HepG2 (cell line): ENCODE measurements around the gene DPEP2NB. TPM values are rescaled to one million over a fixed set of nuclear protein-coding genes. Genes with fewer than 3 reads are reported as not detected.

ENCODE experiments used
- AHR ChIP-seq: IDR thresholded peaks from 2 replicates; pipeline ENCODE4 v1.6.1; 2018; ENCODE audit warnings: missing genetic modification reagents, missing compliant biosample characterization
- ARNTL ChIP-seq: sonication (generic); formaldehyde crosslinking; IDR thresholded peaks from 2 replicates; pipeline ENCODE4 v1.4.0; 2020; ENCODE audit warnings: mild to moderate bottlenecking, missing genetic modification reagents
- ATF1 ChIP-seq: IDR thresholded peaks from 2 replicates; pipeline ENCODE4 v1.6.1; 2016; ENCODE audit warnings: mild to moderate bottlenecking, control low read depth
- CBX1 ChIP-seq: IDR thresholded peaks from one replicate; pipeline ENCODE4 v1.6.1; 2016; ENCODE audit warnings: antibody characterized with exemption, low read depth
- CENPX ChIP-seq: sonication (generic); formaldehyde crosslinking; IDR thresholded peaks from 2 replicates; pipeline ENCODE4 v1.9.0; 2021; ENCODE audit warnings: mild to moderate bottlenecking, missing genetic modification reagents, moderate library complexity
- FOXM1 ChIP-seq: sonication (generic); formaldehyde crosslinking; IDR thresholded peaks from 2 replicates; pipeline ENCODE4 v1.5.0; 2020; ENCODE audit warnings: missing genetic modification reagents
- JUND ChIP-seq: sonication (generic); formaldehyde crosslinking; IDR thresholded peaks from 2 replicates; pipeline ENCODE4 v1.8.0; 2022; ENCODE audit warnings: mild to moderate bottlenecking, missing genetic modification reagents
- KDM5A ChIP-seq: fragments of 200-600 bp; sonication (generic); IDR thresholded peaks from 2 replicates; pipeline ENCODE4 v1.7.0; 2018; ENCODE audit warnings: antibody characterized with exemption, mild to moderate bottlenecking, low read length, borderline replicate concordance
- KLF15 ChIP-seq: sonication (generic); formaldehyde crosslinking; IDR thresholded peaks from 2 replicates; pipeline ENCODE4 v1.8.1; 2023; ENCODE audit warnings: borderline replicate concordance, mild to moderate bottlenecking, inconsistent platforms, missing genetic modification reagents, mixed read lengths
- MED1 ChIP-seq: sonication (generic); formaldehyde crosslinking; IDR thresholded peaks from 2 replicates; pipeline ENCODE4 v1.4.0; 2020; ENCODE audit warnings: missing genetic modification reagents
- NFIC ChIP-seq: IDR thresholded peaks from 2 replicates; pipeline ENCODE4 v1.6.1; 2012; ENCODE audit warnings: mild to moderate bottlenecking, low read length, inconsistent platforms
- REL ChIP-seq: sonication (generic); formaldehyde crosslinking; conservative IDR thresholded peaks from 2 replicates; pipeline ENCODE4 v1.8.0; 2022; ENCODE audit warnings: mild to moderate bottlenecking, missing genetic modification reagents, moderate library complexity
- RORA ChIP-seq: sonication (generic); formaldehyde crosslinking; IDR thresholded peaks from 2 replicates; pipeline ENCODE4 v1.5.0; 2020; ENCODE audit warnings: mild to moderate bottlenecking, missing genetic modification reagents, moderate library complexity
- SIX1 ChIP-seq: sonication (generic); formaldehyde crosslinking; IDR thresholded peaks from 2 replicates; pipeline ENCODE4 v1.4.0; 2020; ENCODE audit warnings: missing genetic modification reagents, borderline replicate concordance
- SRY ChIP-seq: sonication (generic); formaldehyde crosslinking; IDR thresholded peaks from 2 replicates; pipeline ENCODE4 v1.8.0; 2022; ENCODE audit warnings: mild to moderate bottlenecking, missing genetic modification reagents
- TCF7 ChIP-seq: sonication (generic); IDR thresholded peaks from 2 replicates; pipeline ENCODE4 v1.6.1; 2016; ENCODE audit warnings: antibody characterized with exemption, low read depth
- ZBTB7B ChIP-seq: sonication (generic); formaldehyde crosslinking; IDR thresholded peaks from 2 replicates; pipeline ENCODE4 v1.4.0; 2020; ENCODE audit warnings: missing genetic modification reagents
- ZNF10 ChIP-seq: sonication (generic); formaldehyde crosslinking; IDR thresholded peaks from 2 replicates; pipeline ENCODE4 v1.4.0; 2020; ENCODE audit warnings: mild to moderate bottlenecking, low read depth, missing genetic modification reagents, borderline replicate concordance
- ZNF12 ChIP-seq: sonication (generic); formaldehyde crosslinking; IDR thresholded peaks from 2 replicates; pipeline ENCODE4 v1.5.0; 2020; ENCODE audit warnings: missing genetic modification reagents
- ZNF367 ChIP-seq: sonication (generic); formaldehyde crosslinking; IDR thresholded peaks from 2 replicates; pipeline ENCODE4 v1.4.0; 2020; ENCODE audit warnings: missing genetic modification reagents, borderline replicate concordance
- ZNF720 ChIP-seq: sonication (generic); formaldehyde crosslinking; IDR thresholded peaks from 2 replicates; pipeline ENCODE4 v1.4.0; 2020; ENCODE audit warnings: missing genetic modification reagents
- ZSCAN29 ChIP-seq: sonication (generic); formaldehyde crosslinking; conservative IDR thresholded peaks from 2 replicates; pipeline ENCODE4 v1.4.0; 2020; ENCODE audit warnings: mild to moderate bottlenecking, missing genetic modification reagents
- polyA plus RNA-seq, 8 experiments: library from polyadenylated mRNA; depleted of rRNA in 3 of 8; stranded (reverse) in 7 of 8; unstranded in 1 of 8; fragments of >200 nt; fragmentation: Illumina TruSeq in 4 of 8; extraction: Trizol in 4 of 8; gene quantifications; 2 replicates each; pipeline versions ENCODE4 v1.2.1 to v1.2.3, GENCODE V29; 2011 to 2016; ENCODE audit warnings: low read depth in 4 of 8, missing spikeins in 1 of 8, mixed read lengths in 1 of 8; ENCODE audit not compliant: insufficient read depth in 1 of 8
- total RNA-seq, 5 experiments: library from RNA; depleted of rRNA; stranded (reverse); fragments of >200 nt; fragmentation: Illumina TruSeq; extraction: Trizol; gene quantifications; 2 replicates each; pipeline ENCODE4 v1.2.3, GENCODE V29; 2016; ENCODE audit warnings: low read depth in 1 of 5
- TF ChIP-seq, protein P1 (sequence below): IDR thresholded peaks from 2 replicates; pipeline ENCODE4 v1.6.1; 2016; ENCODE audit warnings: missing compliant biosample characterization, missing genetic modification reagents, borderline replicate concordance
- TF ChIP-seq, protein P2 (sequence below): sonication (generic); formaldehyde crosslinking; IDR thresholded peaks from 2 replicates; pipeline ENCODE4 v1.4.0; 2020; ENCODE audit warnings: missing genetic modification reagents, borderline replicate concordance
- TF ChIP-seq, protein P3 (sequence below): sonication (generic); formaldehyde crosslinking; IDR thresholded peaks from 2 replicates; pipeline ENCODE4 v1.5.0; 2020; ENCODE audit warnings: mild to moderate bottlenecking, low read depth, missing genetic modification reagents, borderline replicate concordance
- TF ChIP-seq, protein P4 (sequence below): sonication (generic); formaldehyde crosslinking; IDR thresholded peaks from 2 replicates; pipeline ENCODE4 v1.5.0; 2020; ENCODE audit warnings: missing genetic modification reagents, mild to moderate bottlenecking, borderline replicate concordance

DPEP2NB gene
- total and polyA plus RNA-seq, 2 of the 13 experiments (the other 11 are each of a cell fraction or from before 2014, with no cell fraction given): not detected

DNA sequence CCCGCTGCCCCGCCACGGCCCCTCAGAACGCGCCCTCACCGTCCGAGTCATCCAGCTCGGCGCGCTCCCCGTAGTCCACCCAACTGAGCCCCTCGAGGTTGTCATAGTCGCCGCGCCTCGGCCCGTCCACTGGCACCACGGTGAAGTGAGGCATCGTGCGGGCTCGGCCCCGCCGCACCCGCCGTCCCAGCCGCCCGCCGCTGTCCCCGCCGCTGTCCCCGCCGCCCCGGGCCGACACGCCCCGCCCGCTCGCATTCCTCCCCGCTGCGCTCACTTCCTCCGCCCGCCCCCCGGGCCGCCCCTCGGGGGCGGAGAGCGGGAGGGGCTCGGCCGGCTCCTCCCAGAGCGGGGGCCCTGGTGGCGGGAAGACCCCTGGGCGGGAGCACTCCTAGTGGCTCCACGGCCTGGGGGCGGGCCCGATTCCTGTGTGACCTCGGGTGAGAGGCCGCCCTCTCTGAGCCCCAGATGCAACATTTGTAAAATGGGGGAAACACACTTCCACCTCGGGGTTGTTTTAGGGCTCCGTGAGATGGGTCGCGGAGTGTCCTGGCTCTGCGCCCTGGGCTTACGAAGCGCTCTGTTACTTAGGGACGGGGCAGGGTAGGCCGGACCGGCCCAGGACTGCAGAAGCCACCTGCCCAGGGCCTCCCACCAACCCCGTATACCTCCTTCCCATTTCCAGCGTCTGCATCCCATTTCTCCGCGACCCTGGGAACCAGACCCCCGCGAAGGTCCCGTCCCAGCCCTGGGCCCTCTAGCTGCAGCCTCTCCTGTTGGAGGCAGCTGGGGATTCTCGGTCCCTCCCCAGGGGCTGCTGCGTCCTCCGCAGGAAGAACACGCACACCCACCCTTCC is 47.1 kb downstream of the DPEP2NB start, which contains the start of gene SLC12A4 (continued):
- TF ChIP-seq ZSCAN29 (CRISPR knock-in tag): peak; percentile 8; the same call in 1 of the 2 replicates
- TF ChIP-seq NFIC: no peak
- TF ChIP-seq KLF15 (CRISPR knock-in tag): no peak
- TF ChIP-seq ZNF367 (CRISPR knock-in tag): no peak
- no peak for TF ChIP-seq CENPX (CRISPR knock-in tag)
- TF ChIP-seq JUND (CRISPR knock-in tag): peak; percentile 94
- peak; percentile 44; the same call in 1 of the 2 replicates for TF ChIP-seq ARNTL
- TF ChIP-seq SIX1 (CRISPR knock-in tag): 0 out of 2 replicates have a peak, but pooled peaks have one; percentile 3
- TF ChIP-seq FOXM1 (CRISPR knock-in tag): 0 out of 2 replicates have a peak, but pooled peaks have one; percentile 1
- TF ChIP-seq, protein P1, sequence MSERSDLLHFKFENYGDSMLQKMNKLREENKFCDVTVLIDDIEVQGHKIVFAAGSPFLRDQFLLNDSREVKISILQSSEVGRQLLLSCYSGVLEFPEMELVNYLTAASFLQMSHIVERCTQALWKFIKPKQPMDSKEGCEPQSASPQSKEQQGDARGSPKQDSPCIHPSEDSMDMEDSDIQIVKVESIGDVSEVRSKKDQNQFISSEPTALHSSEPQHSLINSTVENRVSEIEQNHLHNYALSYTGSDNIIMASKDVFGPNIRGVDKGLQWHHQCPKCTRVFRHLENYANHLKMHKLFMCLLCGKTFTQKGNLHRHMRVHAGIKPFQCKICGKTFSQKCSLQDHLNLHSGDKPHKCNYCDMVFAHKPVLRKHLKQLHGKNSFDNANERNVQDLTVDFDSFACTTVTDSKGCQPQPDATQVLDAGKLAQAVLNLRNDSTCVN (CRISPR knock-in tag): no peak; the same call in 1 of the 2 replicates
- no peak for TF ChIP-seq TCF7
- TF ChIP-seq MED1 (CRISPR knock-in tag): peak; percentile 72
- TF ChIP-seq, protein P2, sequence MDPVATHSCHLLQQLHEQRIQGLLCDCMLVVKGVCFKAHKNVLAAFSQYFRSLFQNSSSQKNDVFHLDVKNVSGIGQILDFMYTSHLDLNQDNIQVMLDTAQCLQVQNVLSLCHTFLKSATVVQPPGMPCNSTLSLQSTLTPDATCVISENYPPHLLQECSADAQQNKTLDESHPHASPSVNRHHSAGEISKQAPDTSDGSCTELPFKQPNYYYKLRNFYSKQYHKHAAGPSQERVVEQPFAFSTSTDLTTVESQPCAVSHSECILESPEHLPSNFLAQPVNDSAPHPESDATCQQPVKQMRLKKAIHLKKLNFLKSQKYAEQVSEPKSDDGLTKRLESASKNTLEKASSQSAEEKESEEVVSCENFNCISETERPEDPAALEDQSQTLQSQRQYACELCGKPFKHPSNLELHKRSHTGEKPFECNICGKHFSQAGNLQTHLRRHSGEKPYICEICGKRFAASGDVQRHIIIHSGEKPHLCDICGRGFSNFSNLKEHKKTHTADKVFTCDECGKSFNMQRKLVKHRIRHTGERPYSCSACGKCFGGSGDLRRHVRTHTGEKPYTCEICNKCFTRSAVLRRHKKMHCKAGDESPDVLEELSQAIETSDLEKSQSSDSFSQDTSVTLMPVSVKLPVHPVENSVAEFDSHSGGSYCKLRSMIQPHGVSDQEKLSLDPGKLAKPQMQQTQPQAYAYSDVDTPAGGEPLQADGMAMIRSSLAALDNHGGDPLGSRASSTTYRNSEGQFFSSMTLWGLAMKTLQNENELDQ (CRISPR knock-in tag): no peak
- TF ChIP-seq, protein P3, sequence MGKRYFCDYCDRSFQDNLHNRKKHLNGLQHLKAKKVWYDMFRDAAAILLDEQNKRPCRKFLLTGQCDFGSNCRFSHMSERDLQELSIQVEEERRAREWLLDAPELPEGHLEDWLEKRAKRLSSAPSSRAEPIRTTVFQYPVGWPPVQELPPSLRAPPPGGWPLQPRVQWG (CRISPR knock-in tag): no peak
- TF ChIP-seq CBX1: peak; percentile 64
- 0 out of 2 replicates have a peak, but pooled peaks have one; percentile 26 for TF ChIP-seq REL (CRISPR knock-in tag)
- no peak for TF ChIP-seq ZNF10 (CRISPR knock-in tag)
- TF ChIP-seq ZNF720: no peak
- TF ChIP-seq AHR: no peak
- TF ChIP-seq ZBTB7B (CRISPR knock-in tag): peak; percentile 99
- TF ChIP-seq ZNF12 (CRISPR knock-in tag): no peak
- no peak for TF ChIP-seq ATF1 (CRISPR knock-in tag)
- no peak for TF ChIP-seq KDM5A
- 0 out of 2 replicates have a peak, but pooled peaks have one; percentile 50 for TF ChIP-seq SRY (CRISPR knock-in tag)
- no peak for TF ChIP-seq RORA (CRISPR knock-in tag)
- TF ChIP-seq, protein P4, sequence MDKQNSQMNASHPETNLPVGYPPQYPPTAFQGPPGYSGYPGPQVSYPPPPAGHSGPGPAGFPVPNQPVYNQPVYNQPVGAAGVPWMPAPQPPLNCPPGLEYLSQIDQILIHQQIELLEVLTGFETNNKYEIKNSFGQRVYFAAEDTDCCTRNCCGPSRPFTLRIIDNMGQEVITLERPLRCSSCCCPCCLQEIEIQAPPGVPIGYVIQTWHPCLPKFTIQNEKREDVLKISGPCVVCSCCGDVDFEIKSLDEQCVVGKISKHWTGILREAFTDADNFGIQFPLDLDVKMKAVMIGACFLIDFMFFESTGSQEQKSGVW (CRISPR knock-in tag): no peak; the same call in 1 of the 2 replicates
